Activated T-cell treated with anti-CD3 and anti-CD28 coated beads for 4 hours (primary cell): Measurements from ENCODE around the gene PLEKHM2.

Source experiments
- DNase-seq: peaks from one replicate; pipeline ENCODE4 v3.0.0-alpha.2; 2020

PLEKHM2 gene

DNA sequence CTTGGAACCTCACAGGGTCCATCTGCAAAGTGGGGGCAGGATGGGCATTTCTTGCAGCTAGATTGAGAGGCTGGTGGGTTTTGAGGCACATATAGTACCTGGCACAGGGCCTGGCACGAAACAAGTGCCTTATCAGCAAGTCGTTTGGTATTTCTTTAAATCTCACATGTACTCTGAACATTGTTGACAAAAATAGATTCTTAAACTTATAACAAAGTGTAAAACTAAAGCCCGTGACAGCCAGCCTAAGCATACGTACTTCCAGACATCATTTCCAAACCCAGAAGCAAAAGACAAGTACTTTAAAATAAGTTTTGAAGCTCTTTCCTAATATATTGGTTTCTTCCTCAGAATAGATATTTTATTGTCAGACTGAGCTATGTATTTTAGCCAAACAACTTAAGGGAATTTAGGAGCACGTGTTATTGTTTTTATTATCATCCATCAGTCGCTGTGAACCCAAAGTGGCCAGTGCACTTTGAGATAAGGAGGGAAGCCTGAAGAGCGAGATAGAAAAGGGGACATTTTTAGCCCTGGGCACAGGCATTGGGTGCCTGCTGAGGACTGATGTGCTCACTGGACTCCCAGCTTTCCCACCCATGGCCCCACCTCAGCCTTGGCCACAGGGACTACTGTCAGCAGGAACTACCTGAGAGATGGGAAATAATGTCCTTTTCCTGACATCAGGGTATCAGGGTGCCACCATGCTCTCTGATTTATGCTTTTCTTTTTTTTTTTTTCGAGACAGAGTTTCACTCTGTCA is 77.4 kb downstream of the PLEKHM2 start:
- no peak for DNase-seq

DNA sequence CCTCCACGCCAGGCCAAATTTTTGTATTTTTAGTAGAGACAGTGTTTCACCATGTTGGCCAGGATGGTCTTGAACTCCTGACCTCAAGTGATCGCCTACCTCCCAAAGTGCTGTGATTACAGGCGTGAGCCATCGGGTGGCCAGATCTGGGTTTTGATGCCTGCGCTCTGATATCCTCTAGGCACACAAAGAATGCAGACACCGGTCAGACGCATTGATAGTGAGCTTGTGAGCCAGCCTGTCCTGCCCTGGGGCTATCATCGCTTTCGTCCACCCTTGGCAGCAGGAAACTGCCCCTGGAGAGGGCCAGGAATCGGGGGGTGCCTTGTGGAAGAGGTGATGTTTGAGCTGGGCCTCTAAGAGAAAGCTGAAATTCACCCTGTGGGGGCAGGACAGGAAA is 78.4 kb downstream of the PLEKHM2 start:
- DNase-seq: no peak

DNA sequence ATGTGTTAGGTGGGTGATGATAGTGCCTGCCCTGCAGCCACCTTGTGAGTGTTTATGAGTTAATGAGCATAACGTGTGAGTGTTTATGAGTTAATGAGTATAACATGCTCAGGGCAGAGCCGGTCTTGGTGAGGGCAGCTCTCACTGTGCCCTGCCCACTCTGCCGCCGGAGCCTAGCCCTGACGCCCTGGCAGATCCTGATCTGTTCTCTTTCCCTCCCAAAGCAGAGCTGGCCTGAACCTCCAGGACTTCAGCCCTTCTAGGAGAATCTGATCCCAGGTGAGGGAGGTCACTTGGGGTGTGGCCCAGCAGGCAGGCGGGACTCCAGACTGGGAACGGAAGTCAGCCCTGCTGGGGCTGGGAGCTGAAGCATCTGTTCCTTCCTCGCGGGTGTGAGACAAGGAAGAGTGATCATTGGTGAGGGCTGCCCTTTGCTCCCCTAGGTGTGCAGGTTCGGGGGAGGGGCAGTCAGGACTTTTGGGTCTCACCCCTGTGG is 80.2 kb downstream of the PLEKHM2 start:
- DNase-seq: no peak

DNA sequence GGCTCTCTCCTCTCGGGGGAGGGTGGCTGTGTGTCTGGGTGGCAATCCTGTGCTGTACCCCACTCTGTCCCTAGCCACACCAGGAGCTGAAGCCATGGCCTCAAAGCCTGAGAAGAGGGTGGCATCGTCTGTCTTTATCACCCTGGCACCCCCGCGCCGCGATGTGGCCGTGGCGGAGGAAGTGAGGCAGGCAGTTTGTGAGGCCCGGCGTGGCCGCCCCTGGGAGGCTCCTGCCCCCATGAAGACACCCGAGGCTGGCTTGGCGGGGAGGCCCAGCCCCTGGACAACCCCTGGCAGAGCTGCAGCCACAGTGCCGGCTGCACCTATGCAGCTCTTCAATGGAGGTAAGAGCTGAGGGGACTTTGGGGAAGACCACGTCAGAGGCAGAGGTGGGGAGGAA is 80.8 kb downstream of the PLEKHM2 start:
- DNase-seq: no peak

DNA sequence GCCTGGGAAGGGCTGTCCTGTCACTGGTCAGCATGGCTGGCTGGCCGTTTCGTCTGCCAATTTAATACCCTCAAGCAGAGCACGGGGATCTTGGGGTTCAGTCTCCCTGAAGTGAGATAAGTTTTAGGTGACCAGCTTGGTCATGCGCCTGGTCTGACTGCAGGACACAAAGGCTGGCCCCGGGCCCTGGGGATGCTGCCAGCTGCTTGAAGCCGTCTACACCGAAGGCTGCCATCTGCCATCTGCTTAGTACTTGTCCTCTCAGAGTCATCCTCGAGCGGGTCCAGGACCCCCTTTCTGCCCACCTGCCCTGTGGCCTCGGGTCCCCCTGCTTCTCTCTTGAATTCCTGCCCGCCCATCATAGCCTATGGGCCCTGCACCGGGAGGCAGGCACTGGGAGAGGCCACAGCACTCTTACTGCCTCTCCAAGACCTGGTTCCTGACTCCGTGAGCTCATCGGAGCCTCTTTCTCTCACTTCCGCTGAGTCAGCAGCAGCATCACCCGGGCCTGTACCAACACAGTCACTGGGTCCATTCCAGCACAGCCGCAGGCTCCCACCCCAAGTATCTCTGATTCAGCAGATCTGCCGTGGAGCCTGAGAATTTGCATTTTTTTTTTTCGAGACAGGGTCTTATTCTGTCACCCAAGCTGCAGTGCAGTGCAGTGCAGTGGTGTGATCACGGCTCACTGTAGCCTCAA is 81.5 kb downstream of the PLEKHM2 start:
- no peak for DNase-seq

DNA sequence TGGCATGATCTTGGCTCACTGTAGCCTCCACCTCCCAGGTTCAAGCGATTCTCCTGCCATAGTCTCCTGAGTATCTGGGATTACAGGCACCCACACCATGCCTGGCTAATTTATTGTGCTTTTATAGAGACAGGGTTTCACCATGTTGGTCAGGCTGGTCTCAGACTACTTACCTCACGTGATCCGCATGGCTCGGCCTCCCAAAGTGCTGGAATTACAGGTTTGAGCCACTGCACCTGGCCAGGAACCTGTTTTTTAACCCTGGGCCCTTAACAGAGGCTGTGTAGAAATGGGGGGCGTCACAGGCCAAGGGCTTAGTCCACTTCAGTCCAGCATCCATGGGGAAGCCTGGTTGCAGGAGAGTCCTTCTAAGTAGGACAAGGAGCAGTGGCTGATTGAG is 83.8 kb downstream of the PLEKHM2 start:
- DNase-seq: no peak

DNA sequence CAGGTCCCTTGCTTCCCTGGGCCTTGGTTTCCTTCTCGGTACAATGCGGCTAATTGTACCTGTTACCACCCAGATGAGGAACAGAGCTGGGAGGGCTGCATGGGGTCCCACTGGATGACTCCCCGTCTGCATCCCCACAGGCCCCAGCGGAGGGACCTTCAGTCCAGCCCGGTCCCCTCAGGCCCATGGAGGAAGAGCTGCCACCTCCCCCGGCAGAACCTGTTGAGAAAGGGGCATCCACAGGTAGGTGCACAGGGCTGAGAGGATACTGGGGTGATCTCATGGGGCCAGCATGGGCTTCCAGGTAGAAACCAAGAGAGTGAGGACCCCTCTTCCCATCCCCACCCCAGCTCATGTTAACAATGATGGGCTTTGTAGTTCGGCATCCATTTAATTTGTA is 84.3 kb downstream of the PLEKHM2 start:
- no peak for DNase-seq

DNA sequence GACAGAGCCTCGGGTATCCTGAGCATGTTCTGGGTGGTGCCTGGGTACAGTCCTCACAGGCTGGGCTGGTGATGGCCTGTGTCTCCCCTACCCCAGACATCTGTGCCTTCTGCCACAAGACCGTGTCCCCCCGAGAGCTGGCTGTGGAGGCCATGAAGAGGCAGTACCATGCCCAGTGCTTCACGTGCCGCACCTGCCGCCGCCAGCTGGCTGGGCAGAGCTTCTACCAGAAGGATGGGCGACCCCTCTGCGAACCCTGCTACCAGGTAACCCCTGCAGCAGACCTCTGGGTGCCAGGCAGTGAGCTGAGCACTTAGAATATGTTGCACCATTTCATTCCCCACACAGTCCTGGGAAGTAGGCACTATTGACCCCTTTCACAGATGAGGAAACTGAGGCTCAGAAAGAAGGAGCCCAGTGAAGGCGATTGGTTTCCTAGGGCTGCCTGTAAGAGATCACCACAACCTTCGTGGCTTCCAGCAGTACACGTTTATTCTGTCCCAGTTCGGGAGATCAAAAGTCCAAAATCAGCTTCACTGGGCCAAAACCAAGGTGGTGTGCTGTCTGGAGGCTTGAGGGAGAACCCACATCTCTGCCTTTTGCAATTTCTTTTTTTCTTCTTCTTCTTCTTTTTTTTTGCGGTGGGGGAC is 86.3 kb downstream of the PLEKHM2 start:
- DNase-seq: no peak

DNA sequence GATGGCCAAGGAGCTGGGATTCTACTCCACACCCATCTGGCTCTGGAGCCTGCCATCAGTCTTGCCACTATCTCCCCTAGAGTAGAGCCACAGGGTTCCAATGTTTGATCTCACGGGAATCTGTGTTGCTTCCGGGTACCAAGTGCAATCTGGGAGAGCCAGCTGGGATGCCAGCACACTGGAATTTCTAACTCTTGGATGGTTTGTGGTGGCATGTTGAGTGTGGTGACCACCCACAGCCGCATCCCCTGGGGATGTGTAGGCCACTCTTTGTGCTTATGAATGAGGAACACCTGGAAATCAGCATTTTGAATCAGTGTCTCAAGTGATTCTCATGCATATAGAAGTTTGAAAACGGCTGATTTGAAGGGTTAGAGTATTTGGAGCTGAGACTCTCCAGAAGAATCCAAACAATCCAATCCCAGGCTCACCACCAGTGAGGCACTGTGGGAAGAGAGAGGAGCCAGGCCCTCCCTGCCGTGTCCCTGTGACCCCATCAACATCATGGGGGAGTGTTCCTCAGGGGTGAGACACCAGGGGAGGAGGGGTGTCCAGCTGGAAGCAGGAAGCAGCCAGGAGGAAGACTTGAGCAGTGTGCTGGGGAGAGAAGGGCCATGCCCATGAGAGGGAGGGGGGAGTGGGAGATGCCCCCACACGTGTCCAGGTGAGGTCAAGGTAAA is 87.9 kb downstream of the PLEKHM2 start:
- DNase-seq: no peak

DNA sequence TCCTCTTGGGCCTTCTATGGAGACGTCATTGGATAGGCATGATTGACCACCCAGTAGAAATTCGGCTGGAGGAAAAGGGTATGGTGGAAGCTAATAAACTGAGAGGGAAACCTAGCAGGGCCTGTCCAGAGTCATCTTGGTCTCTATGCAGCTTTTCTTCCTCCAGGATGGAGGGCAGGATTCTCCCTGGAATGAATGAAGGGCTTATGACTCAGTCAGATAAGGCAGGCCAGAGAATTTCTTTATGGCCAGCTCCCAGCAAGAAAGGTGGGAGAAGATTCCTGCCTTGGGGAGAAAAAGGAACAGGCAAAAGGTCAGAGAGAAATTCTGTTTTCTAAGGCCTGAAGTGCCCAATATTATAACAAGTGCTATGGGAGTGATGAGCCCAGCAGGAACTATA is 91.6 kb downstream of the PLEKHM2 start:
- no peak for DNase-seq

DNA sequence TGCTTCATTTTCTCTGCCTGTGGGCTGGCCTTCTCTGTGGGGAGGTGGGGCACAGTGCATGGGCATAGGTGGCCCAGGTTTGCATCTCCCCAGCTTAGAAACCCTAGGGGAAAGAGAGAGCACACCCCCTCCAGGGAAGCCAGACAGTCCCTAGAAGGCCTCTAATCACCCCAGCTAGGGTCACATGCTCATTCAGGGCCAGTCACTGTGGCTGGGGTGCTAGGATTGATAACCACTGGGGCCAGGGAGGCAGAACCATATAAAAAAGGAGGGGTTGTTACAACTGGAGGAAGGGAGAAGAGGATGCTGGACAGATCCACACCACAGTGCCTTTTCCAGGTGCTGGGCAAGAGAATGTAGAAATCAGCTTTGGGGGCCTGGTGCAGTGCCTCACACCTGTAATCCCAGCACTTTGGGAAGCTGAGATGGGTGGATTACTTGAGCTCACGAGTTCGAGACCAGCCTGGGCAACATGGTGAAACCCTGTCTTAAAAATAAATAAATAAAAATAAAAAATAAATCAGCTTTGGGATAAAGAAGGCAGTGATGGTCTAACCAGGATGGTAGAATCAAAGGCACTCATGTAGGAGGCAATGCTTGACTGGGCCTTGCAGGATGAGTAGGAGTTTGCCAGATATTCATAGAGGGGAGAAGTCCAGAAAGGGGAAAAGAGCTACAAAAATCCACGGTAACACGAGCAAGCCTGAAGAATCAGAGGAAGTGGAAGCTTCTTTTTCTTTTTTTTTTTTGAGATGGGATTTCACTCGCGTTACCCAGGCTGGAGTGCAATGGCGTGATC is 94.0 kb downstream of the PLEKHM2 start:
- DNase-seq: no peak
